ENCODE data around the gene NLRP3.

DNA sequence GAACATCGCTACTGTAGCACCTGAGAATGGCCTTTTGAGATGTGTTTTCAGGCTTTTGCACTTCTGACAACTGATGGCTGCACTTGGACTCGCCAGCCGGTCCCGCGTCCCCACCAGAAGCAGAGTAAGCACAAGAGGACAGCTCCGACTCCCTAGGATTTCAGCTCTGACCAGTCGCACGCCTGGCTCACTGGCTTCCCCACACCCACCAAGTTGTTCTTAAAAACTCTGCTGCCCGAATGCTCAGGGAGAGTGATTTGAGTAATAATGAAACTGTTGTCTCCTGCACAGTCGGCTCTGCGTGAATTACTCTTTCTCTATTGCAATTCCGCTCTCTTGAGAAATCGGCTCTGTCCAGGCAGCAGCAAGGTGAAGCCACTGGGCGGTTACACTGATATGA is 40.2 kb upstream of the NLRP3 start:
- no peak for TF ChIP-seq CSDC2 (CRISPR knock-in tag; IDR thresholded peaks at IDR 0.05)
- TF ChIP-seq ZNF8 (CRISPR knock-in tag; IDR thresholded peaks at IDR 0.05): no peak
- TF ChIP-seq CREB5 (CRISPR knock-in tag; IDR thresholded peaks at IDR 0.05; ENCODE audit: low read depth): no peak
- TF ChIP-seq ESRRG (CRISPR knock-in tag; IDR thresholded peaks at IDR 0.05): no peak
- no peak for TF ChIP-seq ZFP30 (CRISPR knock-in tag; IDR thresholded peaks at IDR 0.05)
- TF ChIP-seq RARB (CRISPR knock-in tag; IDR thresholded peaks at IDR 0.05): no peak
- no peak for TF ChIP-seq ZNF565 (CRISPR knock-in tag; conservative IDR thresholded peaks at IDR 0.05; ENCODE audit: low read depth)
- TF ChIP-seq PATZ1 (CRISPR knock-in tag; IDR thresholded peaks at IDR 0.05; ENCODE audit: borderline replicate concordance): no peak

All from SK-N-SH treated with all-trans-retinoic acid at 6 μM for 48 hours (cell line).